NCI-H2171 treated with DMSO at 0.1 percent for 48 hours (cell line): ENCODE measurements around the gene MRPL18.

Source experiments
- DNase-seq: peaks from one replicate; lab custom pipeline; 2025; lab: John Stamatoyannopoulos, UW

Gene MRPL18

GRCh38 chr6:159842035-159842434 lies 51.8 kb downstream of the MRPL18 start:
- DNase-seq: no peak

- no peak for DNase-seq
These were observed 54.7 kb downstream of the MRPL18 start for GRCh38 chr6:159844737-159845645.
